B cell (primary cell): Measurements from ENCODE around the gene CDC34. TPM values are rescaled to one million over a fixed set of nuclear protein-coding genes. Genes with fewer than 3 reads are reported as not detected.

Experiments used
- ATAC-seq: fragments of 200-7000 bp; cut with Tn5 transposase; one replicate; pipeline ENCODE4 v1.10.0; 2021; ENCODE audit warnings: low read depth, mild to moderate bottlenecking, moderate number of reproducible peaks, moderate library complexity
- CTCF ChIA-PET: fragments of 350-600 bp; sonication (Branson Sonifier 250); formaldehyde crosslinking; loops from one replicate; lab custom pipeline; 2021; ENCODE audit warnings: antibody characterized with exemption, inconsistent platforms; lab: Charles Lee
- POLR2A ChIA-PET: fragments of 350-600 bp; sonication (Branson Sonifier 250); formaldehyde crosslinking; loops from one replicate; lab custom pipeline; 2021; ENCODE audit warnings: antibody characterized with exemption; lab: Charles Lee
- DNase-seq: peaks from one replicate; pipeline ENCODE4 v3.0.0; 2013
- H2AFZ ChIP-seq: 2 replicates; pipeline ENCODE4 v1.6.1; 2012; ENCODE audit warnings: mild to moderate bottlenecking, low read depth, low read length; ENCODE audit not compliant: insufficient read depth, poor library complexity, severe bottlenecking
- H3K27ac ChIP-seq, 2 donors: 1 replicate in 1 of 2; 2 replicates in 1 of 2; pipeline ENCODE4 v1.5.1; 2012 to 2013; ENCODE audit warnings: low read length in 2 of 2, mild to moderate bottlenecking in 2 of 2, moderate library complexity in 1 of 2
- H3K27me3 ChIP-seq, 4 experiments: fragments of 200-600 bp in 1 of 4; sonication (generic) in 1 of 4; replicated peaks in 1 of 4; 1 replicate in 2 of 4; 2 replicates in 2 of 4; pipeline versions ENCODE4 v1.6.1 to v1.7.0; 2013 to 2016; ENCODE audit warnings: low read length in 3 of 4, mild to moderate bottlenecking in 2 of 4, mixed read lengths in 1 of 4, moderate library complexity in 1 of 4; ENCODE audit not compliant: insufficient read depth in 4 of 4, control insufficient read depth in 3 of 4; ENCODE audit errors: control extremely low read depth in 1 of 4
- H3K36me3 ChIP-seq, 2 experiments: replicated peaks in 1 of 2; 1 replicate in 1 of 2; 2 replicates in 1 of 2; pipeline versions ENCODE4 v1.6.1 to v1.7.1; 2013; ENCODE audit warnings: low read length in 1 of 2; ENCODE audit not compliant: insufficient read depth in 2 of 2, control insufficient read depth in 1 of 2; ENCODE audit errors: control extremely low read depth in 1 of 2, extremely low read depth in 1 of 2
- H3K4me1 ChIP-seq, 2 donors: fragments of 200-600 bp in 1 of 2; sonication (generic) in 1 of 2; 1 replicate in 1 of 2; 2 replicates in 1 of 2; pipeline versions ENCODE4 v1.5.1 to v1.6.1; 2013 to 2017; ENCODE audit warnings: low read length in 2 of 2; ENCODE audit not compliant: control insufficient read depth in 2 of 2, insufficient read depth in 2 of 2
- H3K4me2 ChIP-seq: replicated peaks from 2 replicates; pipeline ENCODE3; 2012; ENCODE audit warnings: mild to moderate bottlenecking, low read depth, low read length; ENCODE audit not compliant: poor library complexity, severe bottlenecking
- H3K4me3 ChIP-seq, 5 experiments: fragments of 200-600 bp in 1 of 5; sonication (generic) in 1 of 5; 1 replicate in 3 of 5; 2 replicates in 2 of 5; pipeline versions ENCODE4 v1.5.1 to v1.7.0; 2011 to 2016; ENCODE audit warnings: low read length in 4 of 5, mild to moderate bottlenecking in 4 of 5, low read depth in 2 of 5, control low read depth in 1 of 5, moderate library complexity in 1 of 5; ENCODE audit not compliant: insufficient read depth in 1 of 5; ENCODE audit errors: control extremely low read depth in 1 of 5, extremely low read depth in 1 of 5
- H3K79me2 ChIP-seq: fragments of 200-600 bp; sonication (generic); one replicate; pipeline ENCODE4 v1.6.0; 2016; ENCODE audit warnings: low read length; ENCODE audit not compliant: control insufficient read depth, insufficient read depth
- H3K9ac ChIP-seq: fragments of 200-600 bp; sonication (generic); 2 replicates; pipeline ENCODE4 v1.6.1; 2017; ENCODE audit warnings: mild to moderate bottlenecking, low read length, moderate library complexity
- H3K9me3 ChIP-seq, 3 donors: one replicate each; pipeline versions ENCODE4 v1.6.1 to v1.7.1; 2013; ENCODE audit warnings: low read length in 2 of 3; ENCODE audit not compliant: control insufficient read depth in 2 of 3, insufficient read depth in 1 of 3; ENCODE audit errors: control extremely low read depth in 1 of 3
- H4K20me1 ChIP-seq: 2 replicates; pipeline ENCODE4 v1.6.0; 2012; ENCODE audit warnings: mild to moderate bottlenecking, low read length; ENCODE audit not compliant: insufficient read depth, control insufficient read depth, poor library complexity, severe bottlenecking
- H3K27ac Mint-ChIP-seq: one replicate; pipeline ENCODE4 v1.8.0; 2021; ENCODE audit warnings: mixed read lengths
- H3K27me3 Mint-ChIP-seq: one replicate; pipeline ENCODE4 v1.8.0; 2021; ENCODE audit warnings: mixed read lengths
- H3K4me1 Mint-ChIP-seq: one replicate; pipeline ENCODE4 v1.8.0; 2021; ENCODE audit warnings: mixed read lengths
- H3K4me3 Mint-ChIP-seq: one replicate; pipeline ENCODE4 v1.8.0; 2021; ENCODE audit warnings: mixed read lengths
- H3K9me3 Mint-ChIP-seq: one replicate; pipeline ENCODE4 v1.8.0; 2022; ENCODE audit warnings: mixed read lengths; ENCODE audit not compliant: insufficient read depth
- EZH2 ChIP-seq: IDR thresholded peaks from 2 replicates; pipeline ENCODE4 v1.6.1; 2012; ENCODE audit warnings: borderline replicate concordance, low read depth, mild to moderate bottlenecking, moderate library complexity, low read length; ENCODE audit not compliant: insufficient read depth, poor library complexity, severe bottlenecking
- WGBS: methylation state at CpG from one replicate; pipeline ENCODE4 v1.1.5; 2013; ENCODE audit warnings: missing lambda C conversion rate; ENCODE audit not compliant: insufficient coverage; 5-methylcytosine and 5-hydroxymethylcytosine counted together
- intact Hi-C: fragments of 100-400 bp; cut with micrococcal nuclease; formaldehyde crosslinking; loops from one replicate; pipeline ENCODE4 v1.10.0; 2022
- polyA plus RNA-seq: library from polyadenylated mRNA; depleted of rRNA; stranded (reverse); fragments of >200 nt; gene quantifications from 2 replicates; pipeline ENCODE4 v1.2.3, GENCODE V29; 2012
- total RNA-seq, 2 donors: library from RNA; stranded (reverse); fragments of 120-200 nt in 1 of 2; gene quantifications; 1 replicate in 1 of 2; 2 replicates in 1 of 2; pipeline versions ENCODE4 v1.2.3 to v1.2.4, GENCODE V29; 2013 to 2022
- TF ChIP-seq, protein P1 (sequence below): fragments of 200-600 bp; IDR thresholded peaks from one replicate; pipeline ENCODE4 v1.8.0; 2022; ENCODE audit warnings: antibody characterized with exemption, mild to moderate bottlenecking

Gene CDC34
- total and polyA plus RNA-seq, 2 donors (not counting 1 experiment from before 2014, with no cell fraction given), result 26.9 to 28.4 TPM

DNA sequence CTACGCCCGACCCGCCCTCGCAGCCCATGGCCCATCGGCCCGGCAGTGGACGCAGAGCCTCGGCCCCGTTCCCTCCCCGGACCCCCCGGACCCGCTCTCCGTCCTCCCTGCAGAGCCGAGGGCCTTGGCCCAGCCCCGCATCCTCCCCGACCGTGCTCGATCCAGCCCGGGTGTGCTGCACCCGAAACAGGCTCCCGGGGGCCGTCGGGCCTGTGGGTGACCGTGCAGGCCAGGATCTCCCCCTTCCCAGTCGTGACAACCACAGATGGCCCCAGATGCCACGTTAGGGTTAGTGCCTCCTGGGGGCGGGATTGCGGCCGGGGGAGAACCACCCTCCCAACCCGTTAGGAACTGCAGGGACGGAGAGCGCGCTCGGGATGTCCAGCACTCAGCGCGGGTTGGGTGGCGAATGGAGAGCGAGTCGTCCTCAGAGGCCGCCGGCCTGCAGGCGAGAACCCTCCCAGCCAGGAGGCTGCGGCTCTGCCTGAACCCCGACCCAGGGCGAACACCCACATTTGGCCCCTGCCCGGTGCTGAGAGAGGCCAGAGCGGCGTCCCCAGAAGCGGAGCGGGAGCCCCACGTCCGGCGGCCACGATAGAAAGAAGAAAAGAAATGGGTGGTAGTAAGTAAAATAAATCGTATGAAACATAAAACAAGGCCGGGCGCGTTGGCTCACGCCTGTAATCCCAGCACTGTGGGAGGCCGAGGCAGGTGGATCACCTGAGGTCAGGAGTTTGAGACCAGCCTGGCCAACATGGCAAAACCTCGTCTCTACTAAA lies 42.0 kb upstream of the CDC34 start:
- no peaks in the 10 kb centered on the region for H3K9me3 Mint-ChIP-seq
- peak overlapping the region; percentile 80 for H3K4me3 Mint-ChIP-seq
- H3K27me3 ChIP-seq, result peaks cover 0 to 20% (median 9%) of the 10 kb centered on the region in 4 experiments
- peaks cover 0 to 18% (median 0%) of the 10 kb centered on the region in 3 donors for H3K9me3 ChIP-seq
- H3K4me1 Mint-ChIP-seq, result peaks cover 2% of the 10 kb centered on the region
- peaks cover 11% of the 10 kb centered on the region for H3K27me3 Mint-ChIP-seq
- H3K4me3 ChIP-seq, result peak overlapping the region in 4 of 5 experiments; percentile 52 to 98 (median 74)
- H3K27ac Mint-ChIP-seq, result peak overlapping the region; percentile 82
- no peak for DNase-seq
- H3K4me2 ChIP-seq, result peak overlapping the region; percentile 98
- H3K4me1 ChIP-seq, result peaks cover 0 to 12% of the 10 kb centered on the region in 2 donors
- ChIA-PET CTCF (interaction anchor here (0.7 to 1.1 kb wide), 4 partner anchors 9 to 42 kb away, joined by 3 to 18 read pairs (median 8); partner anchors contain the start of gene CDC34), POLR2A (interaction anchor here (0.9 to 1.7 kb wide), 2 partner anchors 17 to 21 kb away, joined by 3 to 16 read pairs; partner anchors contain the start of gene TPGS1)
- no peaks in the 10 kb centered on the region for H3K79me2 ChIP-seq
- WGBS, result 37% methylated on average over 56 of the region's 61 CpGs
- H3K27ac ChIP-seq, result no peak overlapping the region
- intact Hi-C loops, result loop anchor here (1.0 kb wide), 2 partner anchors 18 to 42 kb away; partner anchors contain the start of genes CDC34 and TPGS1
- peak overlapping the region; percentile 97 for H2AFZ ChIP-seq
- H3K36me3 ChIP-seq, result no peaks in the 10 kb centered on the region
- peak overlapping the region; percentile 95 for H3K9ac ChIP-seq
- no peaks in the 10 kb centered on the region for H4K20me1 ChIP-seq
- TF ChIP-seq EZH2, result no peak
- TF ChIP-seq, protein P1, sequence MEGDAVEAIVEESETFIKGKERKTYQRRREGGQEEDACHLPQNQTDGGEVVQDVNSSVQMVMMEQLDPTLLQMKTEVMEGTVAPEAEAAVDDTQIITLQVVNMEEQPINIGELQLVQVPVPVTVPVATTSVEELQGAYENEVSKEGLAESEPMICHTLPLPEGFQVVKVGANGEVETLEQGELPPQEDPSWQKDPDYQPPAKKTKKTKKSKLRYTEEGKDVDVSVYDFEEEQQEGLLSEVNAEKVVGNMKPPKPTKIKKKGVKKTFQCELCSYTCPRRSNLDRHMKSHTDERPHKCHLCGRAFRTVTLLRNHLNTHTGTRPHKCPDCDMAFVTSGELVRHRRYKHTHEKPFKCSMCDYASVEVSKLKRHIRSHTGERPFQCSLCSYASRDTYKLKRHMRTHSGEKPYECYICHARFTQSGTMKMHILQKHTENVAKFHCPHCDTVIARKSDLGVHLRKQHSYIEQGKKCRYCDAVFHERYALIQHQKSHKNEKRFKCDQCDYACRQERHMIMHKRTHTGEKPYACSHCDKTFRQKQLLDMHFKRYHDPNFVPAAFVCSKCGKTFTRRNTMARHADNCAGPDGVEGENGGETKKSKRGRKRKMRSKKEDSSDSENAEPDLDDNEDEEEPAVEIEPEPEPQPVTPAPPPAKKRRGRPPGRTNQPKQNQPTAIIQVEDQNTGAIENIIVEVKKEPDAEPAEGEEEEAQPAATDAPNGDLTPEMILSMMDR, result no peak
- no peak for ATAC-seq
